ENCODE results near the gene ERP27. TPM values are rescaled to one million over a fixed set of nuclear protein-coding genes. Genes with fewer than 3 reads are reported as not detected.

The ERP27 gene
- total RNA-seq, 1 experiment from 2014 or later = 0.98 TPM

DNA sequence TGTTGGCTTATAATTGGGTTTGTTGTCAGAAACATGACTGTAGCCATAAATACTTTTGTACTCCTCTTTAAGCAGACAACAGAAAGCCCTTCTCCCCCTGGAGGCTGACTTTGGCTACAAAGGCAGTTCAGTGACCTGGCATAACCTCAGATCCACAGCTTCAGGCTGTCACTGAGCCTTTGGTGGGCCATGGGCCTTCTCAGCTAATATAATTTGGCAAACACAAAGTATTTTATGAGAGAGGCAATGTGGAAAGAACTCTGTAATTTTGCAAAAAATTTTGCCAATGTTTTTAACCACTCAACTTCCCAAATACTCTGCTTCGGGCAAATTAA, 37.1 kb downstream of the ERP27 start:
- Histone ChIP-seq H3K36me3 (ENCODE audit: control insufficient read depth, insufficient read depth, low read length) (no peaks in the 10 kb centered on the region), H3K9me3 (no peaks in the 10 kb centered on the region), H3K4me1 (peaks cover 3% of the 10 kb centered on the region; the same call in 1 of the 2 replicates), H3K4me3 (ENCODE audit: low read depth, low read length) (no peak overlapping the region), H3K27me3 (replicated peaks; ENCODE audit: control insufficient read depth, insufficient read depth, low read length) (no peaks in the 10 kb centered on the region)
- ChIA-PET CTCF (no interaction called here), POLR2A (no interaction called here)
- Mint-ChIP-seq H3K27ac (ENCODE audit: unreplicated experiment) (no peak overlapping the region), H3K27me3 (ENCODE audit: insufficient read depth, unreplicated experiment) (no peaks in the 10 kb centered on the region), H3K36me3 (ENCODE audit: insufficient read depth, unreplicated experiment) (no peaks in the 10 kb centered on the region), H3K4me1 (ENCODE audit: low read depth, unreplicated experiment) (peaks cover 10% of the 10 kb centered on the region), H3K9me3 (ENCODE audit: unreplicated experiment) (no peaks in the 10 kb centered on the region), H3K4me3 (ENCODE audit: unreplicated experiment) (no peak overlapping the region)
- TF ChIP-seq, protein P1, sequence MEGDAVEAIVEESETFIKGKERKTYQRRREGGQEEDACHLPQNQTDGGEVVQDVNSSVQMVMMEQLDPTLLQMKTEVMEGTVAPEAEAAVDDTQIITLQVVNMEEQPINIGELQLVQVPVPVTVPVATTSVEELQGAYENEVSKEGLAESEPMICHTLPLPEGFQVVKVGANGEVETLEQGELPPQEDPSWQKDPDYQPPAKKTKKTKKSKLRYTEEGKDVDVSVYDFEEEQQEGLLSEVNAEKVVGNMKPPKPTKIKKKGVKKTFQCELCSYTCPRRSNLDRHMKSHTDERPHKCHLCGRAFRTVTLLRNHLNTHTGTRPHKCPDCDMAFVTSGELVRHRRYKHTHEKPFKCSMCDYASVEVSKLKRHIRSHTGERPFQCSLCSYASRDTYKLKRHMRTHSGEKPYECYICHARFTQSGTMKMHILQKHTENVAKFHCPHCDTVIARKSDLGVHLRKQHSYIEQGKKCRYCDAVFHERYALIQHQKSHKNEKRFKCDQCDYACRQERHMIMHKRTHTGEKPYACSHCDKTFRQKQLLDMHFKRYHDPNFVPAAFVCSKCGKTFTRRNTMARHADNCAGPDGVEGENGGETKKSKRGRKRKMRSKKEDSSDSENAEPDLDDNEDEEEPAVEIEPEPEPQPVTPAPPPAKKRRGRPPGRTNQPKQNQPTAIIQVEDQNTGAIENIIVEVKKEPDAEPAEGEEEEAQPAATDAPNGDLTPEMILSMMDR (IDR thresholded peaks at IDR 0.05; ENCODE audit: insufficient read depth in 1 of 2, low read depth in 1 of 2, low read length in 1 of 2, severe bottlenecking in 1 of 2, unreplicated experiment in 1 of 2) = no peak
- BruUV-seq (replicated peaks) = no TSS peak
- intact Hi-C loops (cut with micrococcal nuclease; ENCODE audit: unreplicated experiment) = no loop called here
- DNase-seq = peak in 1 of 2 experiments; percentile 18

DNA sequence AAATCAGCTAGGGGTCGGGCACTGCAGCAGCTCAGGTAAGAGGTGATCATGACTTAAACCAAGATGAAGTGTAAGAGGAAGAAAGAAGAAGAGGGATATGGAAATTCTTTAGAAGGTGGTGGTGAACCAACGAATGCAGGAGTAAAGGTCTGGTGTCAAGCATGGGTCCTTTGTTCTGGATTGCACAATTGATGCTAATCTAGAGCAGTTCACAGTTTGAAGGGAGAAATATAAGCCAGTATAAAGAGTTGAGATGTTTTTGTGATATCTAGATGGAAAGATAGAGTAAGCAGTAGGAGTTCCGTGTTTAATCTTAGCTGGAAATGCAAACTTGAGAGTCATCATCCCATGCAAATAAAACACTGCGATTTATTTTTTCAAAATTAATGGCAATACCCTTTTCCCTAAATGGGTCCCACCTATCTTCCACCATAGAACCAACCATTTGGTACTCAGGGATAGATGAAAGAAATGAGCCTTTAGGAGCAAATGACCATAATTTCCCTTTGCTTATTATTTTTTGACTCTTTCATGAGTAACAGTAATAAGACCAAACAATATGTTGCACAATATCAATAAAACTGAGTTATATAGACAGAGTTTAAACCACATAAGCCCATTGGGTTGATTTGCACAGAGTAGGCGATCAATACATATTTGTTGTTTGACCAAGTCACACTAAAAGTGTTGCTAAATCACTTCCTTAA, 37.7 kb downstream of the ERP27 start:
- no TSS peak for BruUV-seq (replicated peaks)
- no peaks in the 10 kb centered on the region for H3K9me3 ChIP-seq
- TF ChIP-seq, protein P1 (IDR thresholded peaks at IDR 0.05; ENCODE audit: insufficient read depth in 1 of 2, low read depth in 1 of 2, low read length in 1 of 2, severe bottlenecking in 1 of 2, unreplicated experiment in 1 of 2) = no peak
- CTCF ChIA-PET = no interaction called here
- peaks cover 10% of the 10 kb centered on the region for H3K4me1 Mint-ChIP-seq (ENCODE audit: low read depth, unreplicated experiment)
- H3K4me3 Mint-ChIP-seq (ENCODE audit: unreplicated experiment) = no peak overlapping the region
- intact Hi-C loops (cut with micrococcal nuclease; ENCODE audit: unreplicated experiment) = no loop called here
- no peaks in the 10 kb centered on the region for H3K36me3 ChIP-seq (ENCODE audit: control insufficient read depth, insufficient read depth, low read length)
- no peaks in the 10 kb centered on the region for H3K27me3 Mint-ChIP-seq (ENCODE audit: insufficient read depth, unreplicated experiment)
- no peaks in the 10 kb centered on the region for H3K36me3 Mint-ChIP-seq (ENCODE audit: insufficient read depth, unreplicated experiment)
- H3K9me3 Mint-ChIP-seq (ENCODE audit: unreplicated experiment) = no peaks in the 10 kb centered on the region
- no peaks in the 10 kb centered on the region for H3K27me3 ChIP-seq (replicated peaks; ENCODE audit: control insufficient read depth, insufficient read depth, low read length)
- DNase-seq = no peak
- POLR2A ChIA-PET = no interaction called here
- no peak overlapping the region for H3K27ac Mint-ChIP-seq (ENCODE audit: unreplicated experiment)
- H3K4me3 ChIP-seq (ENCODE audit: low read depth, low read length) = no peak overlapping the region
- no peaks in the 10 kb centered on the region for H3K4me1 ChIP-seq

DNA sequence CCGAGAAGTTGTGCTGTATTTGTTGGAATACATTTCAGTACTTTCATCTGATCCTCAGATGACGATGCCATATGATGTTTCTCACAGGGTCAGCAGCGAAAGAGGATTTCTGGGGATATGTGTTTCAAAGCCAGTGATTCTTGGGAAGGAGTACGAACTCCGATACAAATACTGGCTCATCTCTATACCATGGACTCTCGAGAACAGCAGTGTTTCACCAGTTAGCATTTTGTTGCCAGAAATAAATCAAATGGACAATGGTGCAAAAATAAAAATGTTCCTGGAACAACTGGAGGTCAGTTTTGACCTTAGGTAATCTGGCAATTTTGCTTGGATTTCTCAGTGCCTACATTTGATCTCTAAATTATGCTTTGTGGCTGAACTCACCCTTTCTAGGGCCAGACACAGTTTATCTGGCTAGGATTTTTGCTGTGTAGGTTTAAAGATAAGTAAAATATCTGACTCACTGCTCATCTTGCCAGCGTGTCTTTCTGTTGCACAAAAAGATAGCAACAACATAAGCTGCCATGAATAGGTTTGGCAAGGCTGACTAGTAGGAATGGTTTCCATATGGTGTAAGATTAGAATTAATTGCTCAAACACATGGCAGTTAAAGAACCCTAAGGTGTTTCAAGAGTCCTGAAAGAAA, 41.7 kb downstream of the ERP27 start:
- ChIA-PET POLR2A (no interaction called here), CTCF (no interaction called here)
- no peaks in the 10 kb centered on the region for H3K36me3 Mint-ChIP-seq (ENCODE audit: insufficient read depth, unreplicated experiment)
- H3K9me3 Mint-ChIP-seq (ENCODE audit: unreplicated experiment) = no peaks in the 10 kb centered on the region
- TF ChIP-seq, protein P1 (IDR thresholded peaks at IDR 0.05; ENCODE audit: insufficient read depth in 1 of 2, low read depth in 1 of 2, low read length in 1 of 2, severe bottlenecking in 1 of 2, unreplicated experiment in 1 of 2) = no peak
- H3K4me3 ChIP-seq (ENCODE audit: low read depth, low read length) = no peak overlapping the region
- H3K27ac Mint-ChIP-seq (ENCODE audit: unreplicated experiment) = no peak overlapping the region
- peaks cover 10% of the 10 kb centered on the region for H3K4me1 Mint-ChIP-seq (ENCODE audit: low read depth, unreplicated experiment)
- H3K4me3 Mint-ChIP-seq (ENCODE audit: unreplicated experiment) = no peak overlapping the region
- no peaks in the 10 kb centered on the region for H3K4me1 ChIP-seq
- intact Hi-C loops (cut with micrococcal nuclease; ENCODE audit: unreplicated experiment) = no loop called here
- peaks cover 3% of the 10 kb centered on the region for H3K27me3 Mint-ChIP-seq (ENCODE audit: insufficient read depth, unreplicated experiment)
- no peaks in the 10 kb centered on the region for H3K27me3 ChIP-seq (replicated peaks; ENCODE audit: control insufficient read depth, insufficient read depth, low read length)
- H3K36me3 ChIP-seq (ENCODE audit: control insufficient read depth, insufficient read depth, low read length) = no peaks in the 10 kb centered on the region
- no peaks in the 10 kb centered on the region for H3K9me3 ChIP-seq
- no peak for DNase-seq
- BruUV-seq (replicated peaks) = no TSS peak
